H1 (cell line): Measurements from ENCODE around the gene MEGF11. TPM values are rescaled to one million over a fixed set of nuclear protein-coding genes. Genes with fewer than 3 reads are reported as not detected.

Source experiments
- BACH1 ChIP-seq: IDR thresholded peaks from 2 replicates; pipeline ENCODE4 v1.6.1; 2012; ENCODE audit warnings: low read length, improper control_type of control experiment
- BCL11A ChIP-seq, 2 experiments: IDR thresholded peaks; one replicate each; pipeline ENCODE4 v1.6.1; 2011; ENCODE audit warnings: low read depth in 2 of 2, low read length in 2 of 2, mild to moderate bottlenecking in 2 of 2
- BRCA1 ChIP-seq: IDR thresholded peaks from 2 replicates; pipeline ENCODE4 v1.6.1; 2012; ENCODE audit warnings: low read depth, low read length, improper control_type of control experiment
- CBX5 ChIP-seq: fragments of 300-800, 300-1000 bp; sonication (generic); IDR thresholded peaks from 2 replicates; pipeline ENCODE4 v1.7.1; 2016; ENCODE audit warnings: antibody characterized with exemption, low read length, low read depth
- CHD2 ChIP-seq: IDR thresholded peaks from 2 replicates; pipeline ENCODE4 v1.6.1; 2012; ENCODE audit warnings: low read length, improper control_type of control experiment
- CHD7 ChIP-seq: fragments of 300-600 bp; sonication (generic); IDR thresholded peaks from 2 replicates; pipeline ENCODE4 v1.7.1; 2012; ENCODE audit warnings: low read length, moderate library complexity, mild to moderate bottlenecking, inconsistent platforms; ENCODE audit not compliant: insufficient replicate concordance
- CREB1 ChIP-seq: IDR thresholded peaks from 2 replicates; pipeline ENCODE4 v1.6.1; 2012; ENCODE audit warnings: inconsistent platforms
- GTF2F1 ChIP-seq: IDR thresholded peaks from 2 replicates; pipeline ENCODE4 v1.6.1; 2012; ENCODE audit warnings: low read depth, low read length, improper control_type of control experiment, borderline replicate concordance
- JUND ChIP-seq: IDR thresholded peaks from 2 replicates; pipeline ENCODE4 v1.6.1; 2011; ENCODE audit warnings: mild to moderate bottlenecking, improper control_type of control experiment, low read length
- KDM4A ChIP-seq: IDR thresholded peaks from one replicate; pipeline ENCODE4 v1.7.1; 2012; ENCODE audit warnings: low read depth, mild to moderate bottlenecking, moderate library complexity, low read length, inconsistent platforms; ENCODE audit not compliant: severe bottlenecking
- KDM5A ChIP-seq: fragments of 200-600 bp; IDR thresholded peaks from 2 replicates; pipeline ENCODE4 v1.7.1; 2012; ENCODE audit warnings: mild to moderate bottlenecking, low read length, inconsistent platforms, mixed read lengths
- PHF8 ChIP-seq: fragments of 200-600 bp; sonication (generic); conservative IDR thresholded peaks from 2 replicates; pipeline ENCODE4 v1.7.1; 2012; ENCODE audit warnings: low read depth, mild to moderate bottlenecking, inconsistent platforms, low read length, moderate library complexity
- SUZ12 ChIP-seq: fragments of 200-600 bp; sonication (generic); IDR thresholded peaks from 2 replicates; pipeline ENCODE4 v1.6.1; 2012; ENCODE audit warnings: mild to moderate bottlenecking, inconsistent platforms, low read length, moderate library complexity, mixed read lengths
- polyA plus RNA-seq, 7 experiments: library from polyadenylated mRNA; depleted of rRNA in 3 of 7; stranded (reverse) in 5 of 7; unstranded in 2 of 7; fragments of >200 nt in 5 of 7; fragments of 200-250 nt in 2 of 7; gene quantifications; 1 replicate in 5 of 7; 2 replicates in 1 of 7; 4 replicates in 1 of 7; pipeline versions ENCODE4 v1.2.1 to v1.2.3, GENCODE V29; 2011 to 2013; ENCODE audit warnings: missing spikeins in 2 of 7, mixed read lengths in 2 of 7
- total RNA-seq: library from RNA; stranded (reverse); fragmentation: NEBNext Ultra II Directional; extraction: Animal tissue kit (Norgen Biotek cat#: 25700); gene quantifications from 2 replicates; pipeline ENCODE4 v1.2.1, GENCODE V29; 2021

MEGF11 gene
- total and polyA plus RNA-seq, 2 of the 8 experiments (the other 6 are each of a cell fraction or from before 2014, with no cell fraction given): 4.4 to 4.8 TPM

DNA sequence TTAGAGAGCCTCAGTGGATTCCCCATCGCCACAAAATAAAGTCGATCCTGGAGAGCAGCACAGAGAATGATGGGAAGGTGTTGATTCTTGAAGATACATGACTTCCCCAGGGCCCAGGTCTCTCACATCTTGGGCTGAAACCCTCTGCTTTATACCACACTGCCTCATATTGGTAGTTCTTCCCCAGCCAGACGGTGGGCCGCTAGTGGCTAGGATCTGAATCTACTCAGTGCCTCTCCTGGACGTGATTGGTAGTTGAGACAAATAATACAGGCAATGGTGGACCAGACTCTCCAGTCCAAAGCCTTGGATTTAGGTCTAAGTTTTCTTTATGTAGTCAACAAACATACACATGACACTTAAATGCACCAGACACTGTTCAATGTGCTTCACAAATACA is 334.6 kb downstream of the MEGF11 start (continued):
- TF ChIP-seq CHD7 (no peak), KDM4A (no peak), CBX5 (no peak), BACH1 (no peak), BCL11A (IDR thresholded peaks at IDR 0.05; ENCODE audit: low read depth in 2 of 2, low read length in 2 of 2) (no peak), KDM5A (no peak), CREB1 (no peak), SUZ12 (no peak), BRCA1 (no peak), GTF2F1 (no peak), JUND (no peak), CHD2 (no peak), PHF8 (no peak)
